HPDE6-E6E7 (cell line): ENCODE results near the gene GATA2.

Experiments used
- DNase-seq: peaks from one replicate; pipeline ENCODE4 v3.0.0; 2011; ENCODE audit warnings: missing footprints; ENCODE audit errors: extremely low spot score

Gene GATA2

GRCh38 chr3:128492671-128493569 lies at the start of gene GATA2:
GATA2 (minus strand) TSS chr3:128493201; CDS start chr3:128487031, 6,170 bp downstream.
- DNase-seq, result no peak

- no peak for DNase-seq
Measured at GRCh38 chr3:128541246-128541645, 48.2 kb upstream of the GATA2 start.

GRCh38 chr3:128539376-128539775 lies 46.4 kb upstream of the GATA2 start:
- no peak for DNase-seq

GRCh38 chr3:128537091-128537703 lies 44.2 kb upstream of the GATA2 start:
- DNase-seq, result peak; percentile 40

- DNase-seq, result no peak
Measured at GRCh38 chr3:128532012-128532983, 39.3 kb upstream of the GATA2 start.

GRCh38 chr3:128524374-128525299 lies 31.6 kb upstream of the GATA2 start:
- DNase-seq, result no peak

- no peak for DNase-seq
Measured at GRCh38 chr3:128523591-128523990, 30.6 kb upstream of the GATA2 start.

GRCh38 chr3:128521715-128522114 lies 28.7 kb upstream of the GATA2 start:
- no peak for DNase-seq

- no peak for DNase-seq
Measured at GRCh38 chr3:128518587-128519490, 25.8 kb upstream of the GATA2 start.

- no peak for DNase-seq
Measured at GRCh38 chr3:128517648-128518047, 24.6 kb upstream of the GATA2 start.

GRCh38 chr3:128515967-128516366 lies 23.0 kb upstream of the GATA2 start:
- no peak for DNase-seq

GRCh38 chr3:128508852-128509251 lies 15.9 kb upstream of the GATA2 start:
- DNase-seq, result no peak

GRCh38 chr3:128506754-128507153 lies 13.8 kb upstream of the GATA2 start:
- DNase-seq, result no peak

GRCh38 chr3:128505771-128506170 lies 12.8 kb upstream of the GATA2 start:
- DNase-seq, result no peak

- DNase-seq, result peak; percentile 60
Measured at GRCh38 chr3:128504963-128505730, 12.1 kb upstream of the GATA2 start.

- DNase-seq, result no peak
Measured at GRCh38 chr3:128504533-128504915, 11.5 kb upstream of the GATA2 start.

- DNase-seq, result no peak
Measured at GRCh38 chr3:128503751-128504532, 10.9 kb upstream of the GATA2 start.

- no peak for DNase-seq
Measured at GRCh38 chr3:128503164-128503651, 10.2 kb upstream of the GATA2 start.
